Activated T-cell treated with anti-CD3 and anti-CD28 coated beads, Interleukin-2, amount 50 U/mL, for 48 hours (primary cell): Measurements from ENCODE around the gene TSPAN31.

ENCODE experiments used
- DNase-seq, 2 experiments: peaks; one replicate each; pipeline ENCODE4 v3.0.0-alpha.2; 2020

Gene TSPAN31

GRCh38 chr12:57754411-57755193, 9.8 kb downstream of the TSPAN31 start, which contains the start of gene MARCHF9:
Gene MARCHF9, plus strand, starts transcription at chr12:57755103. Its CDS starts 426 bp downstream, at chr12:57755529.
- peak; percentile 89 to 90 for DNase-seq

- DNase-seq: no peak
Measured at GRCh38 chr12:57755194-57755453, 10.3 kb downstream of the TSPAN31 start.

DNA sequence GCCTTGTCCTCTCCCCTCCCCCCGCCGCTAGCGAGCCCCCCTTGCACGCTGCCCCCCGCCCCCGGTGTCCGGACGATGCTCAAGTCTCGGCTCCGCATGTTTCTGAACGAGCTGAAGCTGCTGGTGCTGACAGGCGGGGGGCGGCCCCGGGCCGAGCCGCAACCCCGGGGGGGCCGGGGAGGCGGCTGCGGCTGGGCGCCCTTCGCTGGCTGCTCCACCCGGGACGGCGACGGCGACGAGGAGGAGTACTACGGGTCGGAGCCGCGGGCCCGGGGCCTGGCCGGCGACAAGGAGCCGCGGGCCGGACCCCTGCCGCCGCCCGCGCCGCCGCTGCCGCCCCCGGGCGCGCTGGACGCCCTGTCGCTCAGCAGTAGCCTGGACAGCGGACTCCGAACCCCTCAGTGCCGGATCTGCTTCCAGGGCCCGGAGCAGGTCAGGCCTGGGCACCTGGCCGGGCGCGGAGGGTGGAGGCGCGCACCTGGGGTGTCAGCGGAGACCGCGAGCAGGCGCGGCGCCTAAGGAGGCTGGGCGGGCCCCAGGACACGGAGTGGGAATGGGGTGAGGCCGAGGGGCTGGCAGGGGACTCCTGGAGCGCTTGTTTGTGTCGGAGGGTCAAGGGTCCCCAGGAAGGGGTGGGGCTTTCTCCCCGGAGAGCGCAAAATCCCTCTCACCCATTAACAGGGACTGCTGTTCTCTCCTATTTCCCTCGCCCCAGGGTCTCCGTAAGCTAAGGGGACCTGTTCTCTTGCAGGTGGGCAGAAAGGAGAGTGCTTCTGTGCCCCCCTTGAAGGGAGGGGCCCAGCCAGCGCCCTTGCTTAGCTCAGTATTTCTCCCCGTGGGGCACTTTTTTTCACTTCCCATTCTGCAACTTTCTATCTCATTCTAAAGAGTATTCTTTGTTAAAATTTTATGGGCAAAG, 10.9 kb downstream of the TSPAN31 start:
- peak in 1 of 2 experiments; percentile 51 for DNase-seq

- peak; percentile 79 to 84 for DNase-seq
Measured at GRCh38 chr12:57756406-57757341, 11.8 kb downstream of the TSPAN31 start.

DNA sequence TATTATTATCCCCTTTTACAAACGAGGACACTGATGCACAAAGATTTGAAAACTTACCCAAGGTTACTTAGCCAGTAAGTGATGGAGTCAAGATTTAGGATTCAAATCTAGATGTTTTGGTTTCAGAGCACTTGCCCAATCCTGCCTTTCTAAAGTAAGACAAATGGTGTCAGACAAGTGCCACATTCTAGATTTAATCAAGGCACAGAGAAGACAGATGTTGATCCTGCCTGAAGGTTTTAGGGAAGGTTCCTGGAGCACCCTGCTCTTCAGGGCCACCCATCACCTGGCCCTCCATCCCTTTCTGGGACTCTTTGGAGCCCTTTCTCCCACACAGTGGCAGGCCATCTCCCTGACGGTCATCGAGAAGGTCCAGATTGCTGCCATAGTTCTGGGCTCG, 12.9 kb downstream of the TSPAN31 start:
- DNase-seq: no peak

GRCh38 chr12:57758552-57759359, 13.9 kb downstream of the TSPAN31 start:
- no peak for DNase-seq

DNA sequence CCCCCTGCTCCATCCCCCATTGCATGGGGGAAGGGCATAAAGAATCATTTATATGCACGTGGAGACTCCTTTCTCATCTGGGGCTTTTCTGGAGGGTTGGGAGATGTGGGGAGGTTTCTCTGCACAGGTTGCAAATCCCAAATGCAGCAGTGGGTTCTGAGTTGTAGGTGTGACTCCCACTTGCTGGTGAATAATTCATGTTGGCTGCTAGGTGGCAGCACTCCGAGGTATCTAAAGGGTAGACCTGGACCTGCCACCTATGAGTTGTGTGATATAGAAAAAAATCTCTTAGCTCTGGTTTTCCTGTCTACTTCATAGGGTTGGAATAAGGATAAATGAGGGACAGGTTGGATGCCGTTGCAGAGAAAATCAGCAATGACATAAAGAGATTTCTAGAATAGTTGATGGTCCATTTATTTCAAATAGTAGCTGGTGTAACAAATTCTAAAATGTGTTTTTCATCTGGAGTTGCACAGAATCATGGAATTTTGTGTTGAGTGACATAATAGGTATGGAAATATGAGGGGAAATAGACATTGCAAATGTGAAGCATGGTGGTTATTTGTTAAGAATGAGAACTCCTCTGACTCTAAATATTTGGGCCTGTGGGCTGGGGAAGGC, 14.6 kb downstream of the TSPAN31 start:
- peak in 1 of 2 experiments; percentile 45 for DNase-seq

DNA sequence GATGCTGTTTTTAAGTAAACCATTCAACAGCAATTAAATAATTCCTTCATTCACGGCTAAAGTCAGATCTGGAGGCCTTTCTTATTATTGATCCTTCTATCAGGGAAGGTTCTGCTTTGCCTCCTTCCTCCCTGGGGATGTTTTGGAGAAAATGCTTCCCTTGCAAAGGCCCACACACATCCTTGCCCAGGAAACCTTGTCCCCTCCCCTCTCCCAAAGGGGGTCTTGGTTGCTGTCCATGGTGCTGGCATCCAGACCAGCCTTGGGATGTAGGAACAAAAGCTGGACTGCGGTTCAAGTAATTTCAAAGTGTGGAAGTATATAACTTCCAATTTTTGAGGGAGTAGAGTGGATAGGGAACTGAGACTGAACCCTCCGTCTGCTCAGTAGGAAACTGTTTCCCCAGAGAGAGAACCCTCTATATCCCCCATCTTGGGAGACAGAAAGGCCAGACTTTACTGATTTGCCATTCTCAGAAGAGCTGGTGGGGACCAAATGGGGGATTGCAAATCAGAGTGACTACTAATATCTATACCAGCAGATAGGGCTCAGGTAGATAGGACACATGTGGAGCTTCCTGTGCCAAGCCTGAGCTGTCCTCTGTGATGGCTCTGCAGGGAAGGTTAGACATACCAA, 15.6 kb downstream of the TSPAN31 start:
- no peak for DNase-seq

DNA sequence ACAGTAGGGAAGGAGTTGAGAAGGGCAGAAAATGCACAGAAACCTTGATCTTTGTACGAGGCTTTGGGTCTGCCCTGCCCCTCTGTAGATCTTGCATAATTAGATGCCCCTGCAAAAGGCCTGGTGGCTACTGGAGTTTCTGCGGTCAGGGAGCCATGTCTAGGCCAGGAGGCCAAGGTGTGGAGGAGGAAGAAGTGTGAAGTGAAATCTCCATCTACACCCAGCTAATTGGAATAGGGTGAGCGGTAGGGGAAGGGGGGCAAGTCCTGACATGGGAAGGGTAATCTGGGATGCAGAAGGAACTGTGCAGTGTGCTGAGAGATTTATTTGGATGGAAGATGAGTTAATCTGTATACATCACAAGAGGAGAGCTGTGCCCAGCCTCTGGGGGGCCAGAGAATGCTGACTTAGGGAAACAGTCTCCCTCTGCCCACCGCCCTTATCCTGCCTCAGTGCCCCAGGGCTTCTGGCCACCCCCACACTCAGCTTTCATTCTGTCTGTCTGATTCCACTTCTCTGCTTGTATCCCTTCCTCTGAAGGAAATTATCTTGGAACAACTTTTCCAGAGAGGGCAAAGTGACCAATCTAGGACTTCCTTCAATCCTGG, 16.7 kb downstream of the TSPAN31 start:
- no peak for DNase-seq

GRCh38 chr12:57762463-57762862, 17.6 kb downstream of the TSPAN31 start:
- no peak for DNase-seq

DNA sequence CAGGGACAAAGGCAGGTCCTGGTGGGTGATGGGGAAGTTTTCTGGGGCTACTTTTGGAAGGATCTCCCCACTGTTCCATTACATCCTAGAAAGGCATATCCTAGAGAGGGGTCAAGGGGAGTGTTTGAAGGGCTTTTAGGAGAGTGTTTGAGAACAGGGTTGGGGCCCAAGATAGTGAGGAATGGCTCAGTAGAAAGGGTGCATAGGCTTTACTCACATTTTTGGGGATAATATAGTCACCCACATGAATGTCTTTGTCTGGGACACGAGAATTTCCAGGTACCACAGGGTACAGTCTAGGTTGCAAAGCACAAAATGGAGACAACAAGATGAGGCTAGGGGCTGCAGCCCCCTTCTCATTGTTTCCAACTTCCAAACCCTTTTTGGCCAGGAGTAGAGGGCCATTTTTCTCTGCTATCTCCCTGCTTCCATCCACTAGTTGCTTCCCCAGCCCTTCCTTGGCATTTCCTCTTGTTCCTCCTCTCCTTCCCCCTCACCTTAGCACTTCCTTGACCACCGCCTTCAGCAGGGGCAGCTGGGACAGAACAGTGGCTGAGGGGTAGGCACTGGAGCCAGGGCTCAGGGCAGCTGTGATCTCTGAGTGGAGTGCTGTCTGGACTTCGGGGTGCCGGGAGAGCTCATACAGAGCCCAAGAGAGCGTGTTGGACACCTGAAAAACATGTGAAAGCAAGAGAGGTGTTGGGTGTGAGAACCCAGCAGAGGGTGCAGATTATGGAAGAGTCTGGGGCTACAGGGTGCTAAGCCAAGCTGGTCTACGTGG, 19.2 kb downstream of the TSPAN31 start:
- no peak for DNase-seq

GRCh38 chr12:57764662-57765002, 19.8 kb downstream of the TSPAN31 start:
- no peak for DNase-seq

- peak; percentile 78 to 79 for DNase-seq
Measured at GRCh38 chr12:57765003-57765697, 20.3 kb downstream of the TSPAN31 start.

GRCh38 chr12:57765698-57766463, 21.0 kb downstream of the TSPAN31 start:
- no peak for DNase-seq

DNA sequence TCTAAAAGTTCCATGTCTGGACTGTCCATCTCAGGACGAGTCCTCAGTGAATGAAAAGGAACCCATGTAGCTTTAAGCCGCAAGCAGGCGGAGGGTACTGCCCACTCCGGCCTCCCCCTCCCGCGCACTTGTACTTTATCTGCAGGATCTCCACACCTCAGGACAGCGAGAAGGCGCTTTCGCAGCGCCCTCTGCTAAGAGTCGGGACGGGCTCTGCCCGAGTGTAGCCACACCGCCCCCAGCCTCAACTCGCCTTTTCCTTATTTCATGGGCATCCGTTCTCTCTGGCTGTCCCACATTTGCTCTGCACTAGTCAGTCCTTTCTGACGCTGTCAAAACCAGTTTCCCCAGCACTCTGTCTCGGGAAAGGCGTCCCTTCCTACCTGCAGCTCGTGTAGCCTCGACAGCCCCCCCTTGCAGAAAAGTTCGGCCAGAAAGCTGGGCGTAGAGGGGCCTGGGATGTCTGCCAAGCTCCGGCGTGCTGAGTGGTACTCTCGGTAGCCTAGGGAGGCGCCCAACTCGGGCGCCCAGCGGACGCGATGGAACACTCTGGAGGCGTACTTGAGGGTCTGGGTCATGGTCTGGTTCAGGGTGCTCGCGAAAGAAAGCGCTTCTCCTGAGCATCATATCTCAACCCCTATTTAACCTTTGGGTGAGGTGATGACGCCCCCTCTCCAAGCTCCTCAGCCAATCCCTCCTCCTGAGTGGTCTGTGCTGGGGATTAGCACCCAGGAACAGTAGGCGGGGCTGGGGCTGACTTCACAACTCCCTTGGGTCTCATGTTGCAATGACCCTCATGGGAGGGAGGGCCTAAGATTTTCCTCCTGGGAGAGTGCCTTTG, 21.8 kb downstream of the TSPAN31 start, which contains the start of gene CYP27B1:
Gene CYP27B1 (minus strand): TSS at position 615 of the 841 bp plus-strand sequence. CDS start 37 bp downstream, at position 578.
- DNase-seq: peak; percentile 47 to 54

- no peak for DNase-seq
Measured at GRCh38 chr12:57767305-57767698, 22.5 kb downstream of the TSPAN31 start.

DNA sequence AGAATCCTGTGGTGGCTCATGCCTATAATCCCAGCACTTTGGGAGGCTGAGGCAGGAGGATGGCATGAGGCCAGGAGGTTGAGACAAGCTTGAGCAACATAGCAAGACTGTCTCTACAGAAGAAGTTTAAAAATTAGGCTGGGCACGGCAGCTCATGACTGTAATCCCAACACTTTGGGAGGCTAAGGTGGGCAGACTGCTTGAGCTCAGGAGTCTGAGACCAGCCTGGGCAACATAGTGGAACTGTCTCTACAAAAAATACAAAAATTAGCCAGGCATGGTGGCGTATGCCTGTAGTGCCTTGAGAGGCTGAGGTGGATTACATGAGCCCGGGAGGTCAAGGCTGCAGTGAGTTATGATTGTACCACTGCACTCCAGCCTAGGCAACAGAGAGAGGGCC, 23.0 kb downstream of the TSPAN31 start:
- no peak for DNase-seq
